Stimulated activated naive B cell treated with anti-CD40 and anti-IgM and Interleukin-4, amounts not matched to agents 10 μg/mL and 1 μg/mL and 100 μg/mL, for 72 hours (primary cell): Measurements from ENCODE around the gene MMEL1.
A peak's percentile ranks its signal among the peaks of the same experiment; 100 is the strongest.
"Not testable (repeated sequence)": the region's sequence is repeated elsewhere in the genome, so short reads cannot be mapped to it uniquely, and the experiment has no call there.

Experiments
- ATAC-seq, 2 donors: fragments of 150-1000 bp; cut with Tn5 transposase; replicated peaks; 2 replicates each; pipeline ENCODE4 v1.10.0; 2021; ENCODE audit warnings: moderate library complexity in 1 of 2
- DNase-seq: peaks from one replicate; pipeline ENCODE4 v3.0.0; 2021
- H3K27ac Mint-ChIP-seq: one replicate; pipeline ENCODE4 v1.8.0; 2022; ENCODE audit warnings: mild to moderate bottlenecking, mixed read lengths
- H3K27me3 Mint-ChIP-seq, 2 donors: one replicate each; pipeline ENCODE4 v1.8.0; 2022; ENCODE audit warnings: mixed read lengths in 2 of 2
- H3K36me3 Mint-ChIP-seq, 2 donors: one replicate each; pipeline ENCODE4 v1.8.0; 2022; ENCODE audit warnings: mixed read lengths in 2 of 2, mild to moderate bottlenecking in 1 of 2
- H3K4me1 Mint-ChIP-seq, 2 donors: one replicate each; pipeline ENCODE4 v1.8.0; 2022; ENCODE audit warnings: mixed read lengths in 2 of 2, mild to moderate bottlenecking in 1 of 2
- H3K4me3 Mint-ChIP-seq, 2 donors: one replicate each; pipeline ENCODE4 v1.8.0; 2022; ENCODE audit warnings: mild to moderate bottlenecking in 2 of 2, mixed read lengths in 2 of 2, moderate library complexity in 1 of 2
- H3K9me3 Mint-ChIP-seq, 2 donors: one replicate each; pipeline ENCODE4 v1.8.0; 2022; ENCODE audit warnings: mixed read lengths in 2 of 2, mild to moderate bottlenecking in 1 of 2

Gene MMEL1, protein sequence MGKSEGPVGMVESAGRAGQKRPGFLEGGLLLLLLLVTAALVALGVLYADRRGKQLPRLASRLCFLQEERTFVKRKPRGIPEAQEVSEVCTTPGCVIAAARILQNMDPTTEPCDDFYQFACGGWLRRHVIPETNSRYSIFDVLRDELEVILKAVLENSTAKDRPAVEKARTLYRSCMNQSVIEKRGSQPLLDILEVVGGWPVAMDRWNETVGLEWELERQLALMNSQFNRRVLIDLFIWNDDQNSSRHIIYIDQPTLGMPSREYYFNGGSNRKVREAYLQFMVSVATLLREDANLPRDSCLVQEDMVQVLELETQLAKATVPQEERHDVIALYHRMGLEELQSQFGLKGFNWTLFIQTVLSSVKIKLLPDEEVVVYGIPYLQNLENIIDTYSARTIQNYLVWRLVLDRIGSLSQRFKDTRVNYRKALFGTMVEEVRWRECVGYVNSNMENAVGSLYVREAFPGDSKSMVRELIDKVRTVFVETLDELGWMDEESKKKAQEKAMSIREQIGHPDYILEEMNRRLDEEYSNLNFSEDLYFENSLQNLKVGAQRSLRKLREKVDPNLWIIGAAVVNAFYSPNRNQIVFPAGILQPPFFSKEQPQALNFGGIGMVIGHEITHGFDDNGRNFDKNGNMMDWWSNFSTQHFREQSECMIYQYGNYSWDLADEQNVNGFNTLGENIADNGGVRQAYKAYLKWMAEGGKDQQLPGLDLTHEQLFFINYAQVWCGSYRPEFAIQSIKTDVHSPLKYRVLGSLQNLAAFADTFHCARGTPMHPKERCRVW

DNA sequence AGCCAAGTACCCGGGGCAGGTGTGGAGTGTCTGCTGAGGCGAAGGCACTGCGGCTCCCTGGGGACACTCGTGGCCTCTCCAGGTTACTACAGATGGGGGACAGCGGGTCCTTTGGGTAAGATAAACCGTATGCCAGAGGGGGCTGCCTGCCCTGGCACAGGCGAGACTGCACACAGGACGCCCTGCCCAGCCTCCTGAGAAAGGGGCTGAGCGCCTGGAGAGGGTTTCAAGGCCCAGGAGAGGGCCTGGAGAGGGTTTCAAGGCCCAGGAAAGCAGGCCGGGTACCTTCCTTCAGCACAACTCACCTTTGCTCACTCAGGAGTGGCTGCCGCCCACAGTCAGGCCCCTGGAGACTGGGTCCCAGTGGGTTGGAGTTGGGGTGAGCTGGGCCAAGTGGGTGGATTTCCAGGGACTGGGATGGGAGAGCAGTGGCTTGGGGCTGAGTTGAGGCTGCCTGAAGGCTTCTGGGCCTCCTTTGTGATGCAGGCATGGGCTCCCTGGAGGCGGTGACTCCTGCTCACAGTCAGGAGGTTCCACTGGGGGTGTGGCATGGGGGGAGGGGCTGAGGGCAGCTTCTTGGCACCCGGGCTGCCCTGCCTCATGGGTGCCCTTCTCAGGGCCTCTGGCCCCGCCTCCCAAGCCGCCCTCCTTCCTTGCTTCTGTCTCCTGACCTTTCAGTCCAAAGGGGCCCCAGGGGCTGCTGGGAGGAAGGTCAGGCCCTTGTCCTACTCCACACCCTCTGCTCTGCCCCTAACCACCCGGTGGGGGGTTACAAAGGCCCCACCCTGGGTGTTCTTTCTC lies at the start of gene MMEL1:
Gene MMEL1, minus strand, starts transcription at position 456 of the 801 bp plus-strand sequence. CDS start 3,532 bp downstream, outside the sequence.
- ATAC-seq, result no peak
- peaks cover 0 to 4% of the 10 kb centered on the region in 2 donors for H3K4me1 Mint-ChIP-seq

DNA sequence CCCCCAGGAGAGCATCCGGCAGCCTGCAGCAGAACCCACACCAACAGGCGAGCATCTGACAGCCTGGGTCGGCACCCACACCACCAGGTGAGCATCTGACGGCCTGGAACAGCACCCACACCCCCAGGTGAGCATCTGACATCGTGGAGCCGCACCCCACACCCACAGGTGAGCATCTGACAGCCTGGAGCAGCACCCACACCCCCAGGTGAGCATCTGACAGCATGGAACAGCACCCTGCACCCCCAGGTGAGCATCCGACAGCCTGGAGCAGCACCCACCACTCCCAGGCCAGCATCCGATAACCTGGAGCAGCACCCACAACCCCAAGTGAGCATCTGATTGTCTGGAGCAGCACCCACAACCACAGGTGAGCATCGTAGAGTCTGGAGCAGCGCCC lies 43.9 kb upstream of the MMEL1 start:
- H3K4me3 Mint-ChIP-seq, H3K27me3 Mint-ChIP-seq, ATAC-seq, H3K27ac Mint-ChIP-seq, H3K9me3 Mint-ChIP-seq, DNase-seq, H3K4me1 Mint-ChIP-seq, H3K36me3 Mint-ChIP-seq: not testable (repeated sequence)

More for the DNA sequence above, at the start of gene MMEL1:
- Mint-ChIP-seq H3K4me3 (no peak within 1 kb of the TSS), H3K27ac (peak within 1 kb of the TSS; percentile 65), H3K27me3 (peaks cover 28 to 42% of the 10 kb centered on the region in 2 donors), H3K9me3 (peaks cover 9 to 12% of the 10 kb centered on the region in 2 donors), H3K36me3 (peaks cover 0 to 7% of the 10 kb centered on the region in 2 donors)
- no peak for DNase-seq

DNA sequence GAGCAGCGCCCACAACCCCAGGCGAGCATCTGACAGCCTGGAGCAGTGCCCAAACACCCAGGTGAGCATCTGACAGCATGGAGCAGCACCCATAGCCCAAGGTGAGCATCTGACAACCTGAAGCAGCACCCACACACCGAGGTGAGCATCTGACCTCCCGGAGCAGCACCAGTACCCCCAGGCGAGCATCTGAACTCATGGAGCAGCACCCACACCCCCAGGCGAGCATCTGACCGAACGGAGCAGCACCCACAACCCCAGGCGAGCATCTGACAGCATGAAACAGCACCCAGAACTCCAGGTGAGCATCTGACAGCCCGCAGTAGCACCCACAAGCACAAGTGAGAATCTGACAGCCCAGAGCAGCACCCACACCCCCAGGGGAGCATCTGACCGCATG lies 38.8 kb upstream of the MMEL1 start:
- not testable (repeated sequence) for DNase-seq, H3K9me3 Mint-ChIP-seq, H3K27me3 Mint-ChIP-seq, H3K27ac Mint-ChIP-seq, ATAC-seq, H3K36me3 Mint-ChIP-seq, H3K4me3 Mint-ChIP-seq, H3K4me1 Mint-ChIP-seq

DNA sequence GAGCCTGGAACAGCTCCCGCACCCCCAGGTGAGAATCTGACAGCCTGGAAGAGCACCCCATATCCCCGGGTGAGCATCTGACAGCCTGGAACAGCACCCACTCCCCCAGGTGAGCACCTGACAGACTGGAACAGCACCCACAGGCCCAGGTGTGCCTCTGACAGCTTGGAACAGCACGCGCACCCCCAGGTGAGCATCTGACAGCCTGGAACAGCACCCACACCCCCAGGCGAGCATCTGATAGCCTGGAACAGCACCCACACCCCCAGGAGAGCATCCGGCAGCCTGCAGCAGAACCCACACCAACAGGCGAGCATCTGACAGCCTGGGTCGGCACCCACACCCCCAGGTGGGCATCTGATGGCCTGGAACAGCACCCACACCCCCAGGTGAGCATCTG lies 27.0 kb upstream of the MMEL1 start:
- not testable (repeated sequence) for H3K4me3 Mint-ChIP-seq, H3K27ac Mint-ChIP-seq, H3K36me3 Mint-ChIP-seq, ATAC-seq, DNase-seq, H3K4me1 Mint-ChIP-seq, H3K9me3 Mint-ChIP-seq
- H3K27me3 Mint-ChIP-seq, result peaks cover 12 to 13% of the 10 kb centered on the region in 2 donors

DNA sequence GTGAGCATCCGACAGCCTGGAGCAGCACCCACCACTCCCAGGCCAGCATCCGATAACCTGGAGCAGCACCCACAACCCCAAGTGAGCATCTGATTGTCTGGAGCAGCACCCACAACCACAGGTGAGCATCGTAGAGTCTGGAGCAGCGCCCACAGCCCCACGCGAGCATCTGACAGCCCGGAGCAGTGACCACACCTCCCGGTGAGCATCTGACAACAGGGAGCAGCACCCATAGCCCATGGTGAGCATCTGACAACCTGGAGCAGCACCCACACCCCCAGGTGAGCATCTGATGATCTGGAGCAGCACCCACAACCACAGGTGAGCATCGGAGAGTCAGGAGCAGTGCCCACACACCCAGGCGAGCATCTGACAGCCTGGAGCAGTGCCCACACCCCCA lies 25.1 kb upstream of the MMEL1 start:
- not testable (repeated sequence) for H3K27ac Mint-ChIP-seq, H3K36me3 Mint-ChIP-seq, H3K4me1 Mint-ChIP-seq, H3K9me3 Mint-ChIP-seq, H3K4me3 Mint-ChIP-seq, ATAC-seq, DNase-seq
- peaks cover 31 to 32% of the 10 kb centered on the region in 2 donors for H3K27me3 Mint-ChIP-seq

DNA sequence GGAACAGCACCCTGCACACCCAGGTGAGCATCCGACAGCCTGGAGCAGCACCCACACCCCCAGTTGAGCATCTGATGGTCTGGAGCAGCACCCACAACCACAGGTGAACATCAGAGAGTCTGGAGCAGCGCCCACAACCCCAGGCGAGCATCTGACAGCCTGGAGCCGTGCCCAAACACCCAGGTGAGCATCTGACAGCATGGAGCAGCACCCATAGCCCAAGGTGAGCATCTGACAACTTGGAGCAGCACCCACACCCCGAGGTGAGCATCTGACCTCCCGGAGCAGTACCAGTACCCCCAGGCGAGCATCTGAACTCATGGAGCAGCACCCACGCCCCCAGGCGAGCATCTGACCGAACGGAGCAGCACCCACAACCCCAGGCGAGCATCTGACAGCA lies 24.3 kb upstream of the MMEL1 start:
- ATAC-seq, H3K27ac Mint-ChIP-seq, DNase-seq, H3K9me3 Mint-ChIP-seq, H3K36me3 Mint-ChIP-seq, H3K4me3 Mint-ChIP-seq, H3K4me1 Mint-ChIP-seq: not testable (repeated sequence)
- peaks cover 39 to 40% of the 10 kb centered on the region in 2 donors for H3K27me3 Mint-ChIP-seq

DNA sequence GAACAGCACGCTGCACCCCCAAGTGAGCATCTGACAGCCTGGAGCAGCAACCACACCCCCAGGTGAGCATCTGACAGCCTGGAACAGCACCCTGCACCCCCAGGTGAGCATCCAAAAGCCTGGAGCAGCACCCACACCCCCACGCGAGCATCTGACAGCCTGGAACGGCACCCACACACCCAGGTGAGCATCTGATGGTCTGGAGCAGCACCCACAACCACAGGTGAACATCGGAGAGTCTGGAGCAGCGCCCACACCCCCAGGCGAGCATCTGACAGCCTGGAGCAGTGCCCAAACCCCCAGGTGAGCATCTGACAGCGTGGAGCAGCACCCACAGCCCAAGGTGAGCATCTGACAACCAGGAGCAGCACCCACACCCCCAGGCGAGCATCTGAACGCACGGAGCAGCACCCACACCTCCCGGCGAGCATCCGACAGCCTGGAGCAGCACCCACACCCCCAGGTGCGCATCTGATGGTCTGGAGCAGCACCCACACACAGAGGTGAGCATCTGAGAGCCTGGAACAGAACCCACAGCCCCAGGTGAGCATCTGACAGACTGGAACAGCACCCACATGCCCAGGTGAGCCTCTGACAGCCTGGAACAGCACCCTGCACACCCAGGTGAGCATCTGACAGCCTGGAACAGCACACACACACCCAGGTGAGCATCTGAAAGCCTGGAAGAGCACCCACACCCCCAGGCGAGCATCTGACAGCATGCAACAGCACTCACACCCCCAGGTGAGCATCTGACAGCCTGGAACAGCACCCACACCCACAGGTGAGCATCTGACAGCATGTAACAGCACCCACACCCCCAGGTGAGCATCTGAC lies 23.0 kb upstream of the MMEL1 start:
- not testable (repeated sequence) for H3K27ac Mint-ChIP-seq, DNase-seq, H3K4me1 Mint-ChIP-seq, H3K4me3 Mint-ChIP-seq, ATAC-seq, H3K9me3 Mint-ChIP-seq, H3K36me3 Mint-ChIP-seq
- peaks cover 48 to 50% of the 10 kb centered on the region in 2 donors for H3K27me3 Mint-ChIP-seq

DNA sequence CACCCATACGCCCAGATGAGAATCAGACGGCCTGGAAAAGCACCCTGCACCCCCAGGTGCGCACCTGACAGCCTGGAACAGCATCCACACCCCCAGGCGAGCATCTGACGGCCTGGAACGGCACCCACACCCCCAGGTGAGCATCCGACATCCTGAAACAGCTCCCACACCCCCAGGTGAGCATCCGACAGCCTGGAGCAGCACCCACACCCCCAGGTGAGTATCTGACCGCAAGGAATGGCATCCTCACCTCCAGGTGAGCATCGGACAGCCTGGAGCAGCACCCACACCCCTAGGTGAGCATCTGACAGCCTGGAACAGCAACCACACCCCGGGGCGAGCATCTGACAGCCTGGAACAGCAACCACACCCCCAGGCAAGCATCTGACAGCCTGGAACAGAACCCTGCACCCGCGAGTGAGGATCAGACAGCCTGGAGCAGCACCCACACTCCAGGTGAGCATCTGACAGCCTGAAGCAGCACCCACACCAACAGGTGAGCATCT lies 21.7 kb upstream of the MMEL1 start:
- not testable (repeated sequence) for H3K9me3 Mint-ChIP-seq, DNase-seq, H3K4me3 Mint-ChIP-seq, H3K4me1 Mint-ChIP-seq, H3K36me3 Mint-ChIP-seq, ATAC-seq
- Mint-ChIP-seq H3K27ac (peak overlapping the region; percentile 68), H3K27me3 (peaks cover 48 to 52% of the 10 kb centered on the region in 2 donors)

DNA sequence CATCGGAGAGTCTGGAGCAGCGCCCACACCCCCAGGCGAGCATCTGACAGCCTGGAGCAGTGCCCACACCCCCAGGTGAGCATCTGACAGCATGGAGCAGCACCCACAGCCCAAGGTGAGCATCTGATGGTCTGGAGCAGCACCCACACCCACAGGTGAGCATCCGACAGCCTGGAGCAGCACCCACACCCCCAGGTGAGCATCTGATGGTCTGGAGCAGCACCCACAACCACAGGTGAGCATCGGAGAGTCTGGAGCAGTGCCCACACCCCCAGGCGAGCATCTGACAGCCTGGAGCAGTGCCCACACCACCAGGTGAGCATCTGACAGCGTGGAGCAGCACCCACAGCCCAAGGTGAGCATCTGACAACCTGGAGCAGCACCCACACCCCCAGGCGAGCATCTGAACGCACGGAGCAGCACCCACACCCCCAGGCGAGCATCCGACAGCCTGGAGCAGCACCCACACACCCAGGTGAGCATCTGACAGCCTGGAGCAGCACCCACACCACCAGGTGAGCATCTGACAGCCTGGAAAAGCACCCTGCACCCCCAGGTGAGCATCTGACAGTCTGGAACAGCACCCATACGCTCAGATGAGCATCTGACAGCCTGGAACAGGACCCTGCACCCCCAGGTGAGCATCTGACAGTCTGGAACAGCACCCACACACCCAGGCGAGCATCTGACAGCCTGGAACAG lies 21.1 kb upstream of the MMEL1 start:
- DNase-seq, H3K36me3 Mint-ChIP-seq, H3K4me3 Mint-ChIP-seq, ATAC-seq, H3K4me1 Mint-ChIP-seq, H3K9me3 Mint-ChIP-seq: not testable (repeated sequence)
- H3K27ac Mint-ChIP-seq, result peak overlapping the region; percentile 68
- H3K27me3 Mint-ChIP-seq, result peaks cover 48 to 52% of the 10 kb centered on the region in 2 donors

DNA sequence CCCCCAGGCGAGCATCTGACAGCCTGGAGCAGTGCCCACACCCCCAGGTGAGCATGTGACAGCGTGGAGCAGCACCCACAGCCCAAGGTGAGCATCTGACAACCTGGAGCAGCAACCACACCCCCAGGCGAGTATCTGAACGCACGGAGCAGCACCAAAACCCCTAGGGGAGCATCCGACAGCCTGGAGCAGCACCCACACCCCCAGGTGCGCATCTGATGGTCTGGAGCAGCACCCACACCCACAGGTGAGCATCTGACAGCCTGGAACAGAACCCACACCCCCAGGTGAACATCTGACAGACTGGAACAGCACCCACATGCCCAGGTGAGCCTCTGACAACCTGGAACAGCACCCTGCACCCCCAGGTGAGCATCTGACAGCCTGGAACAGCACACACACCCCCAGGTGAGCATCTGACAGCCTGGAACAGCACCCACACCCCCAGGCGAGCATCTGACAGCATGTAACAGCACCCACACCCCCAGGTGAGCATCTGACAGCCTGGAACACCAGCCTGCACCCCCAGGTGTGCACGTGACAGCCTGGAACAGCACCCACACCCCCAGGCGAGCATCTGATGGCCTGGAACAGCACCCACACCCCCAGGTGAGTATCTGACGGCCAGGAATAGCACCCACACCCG lies 20.2 kb upstream of the MMEL1 start:
- H3K4me1 Mint-ChIP-seq, DNase-seq: not testable (repeated sequence)
- peaks cover 48 to 52% of the 10 kb centered on the region in 2 donors for H3K27me3 Mint-ChIP-seq

DNA sequence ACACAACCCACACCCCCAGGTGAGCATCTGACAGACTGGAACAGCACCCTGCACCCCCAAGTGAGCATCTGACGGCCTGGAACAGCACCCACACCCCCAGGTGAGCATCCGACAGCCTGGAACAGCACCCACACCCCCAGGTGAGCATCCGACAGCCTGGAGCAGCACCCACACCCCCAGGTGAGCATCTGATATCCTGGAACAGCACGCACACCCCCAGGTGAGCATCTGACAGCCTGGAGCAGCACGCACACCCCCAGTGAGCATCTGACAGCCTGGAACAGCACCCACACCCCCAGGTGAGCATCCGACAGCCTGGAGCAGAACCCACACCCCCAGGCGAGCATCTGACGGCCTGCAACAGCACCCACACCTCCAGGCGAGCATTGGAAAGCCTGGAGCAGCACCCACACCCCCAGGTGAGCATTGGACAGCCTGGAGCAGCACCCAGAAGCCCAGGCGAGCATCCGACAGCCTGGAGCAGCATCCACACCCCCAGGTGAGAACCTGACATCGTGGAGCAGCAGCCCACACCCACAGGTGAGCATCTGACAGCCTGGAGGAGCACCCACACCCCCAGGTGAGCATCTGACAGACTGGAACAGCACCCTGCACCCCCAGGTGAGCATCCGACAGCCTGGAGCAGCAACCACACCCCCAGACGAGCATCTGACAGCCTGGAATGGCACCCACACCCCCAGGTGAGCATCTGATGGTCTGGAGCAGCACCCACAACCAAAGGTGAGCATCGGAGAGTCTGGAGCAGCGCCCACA lies 19.5 kb upstream of the MMEL1 start:
- H3K4me1 Mint-ChIP-seq, DNase-seq, H3K36me3 Mint-ChIP-seq, H3K27ac Mint-ChIP-seq, ATAC-seq, H3K9me3 Mint-ChIP-seq, H3K4me3 Mint-ChIP-seq: not testable (repeated sequence)
- peaks cover 48 to 52% of the 10 kb centered on the region in 2 donors for H3K27me3 Mint-ChIP-seq

More for the DNA sequence above, 20.2 kb upstream of the MMEL1 start:
- not testable (repeated sequence) for ATAC-seq, H3K36me3 Mint-ChIP-seq, H3K4me3 Mint-ChIP-seq, H3K9me3 Mint-ChIP-seq, H3K27ac Mint-ChIP-seq
